GM18499 (cell line): ENCODE results near the gene RARA.

ENCODE experiments used
- ATAC-seq: cut with Tn5 transposase; IDR thresholded peaks from one replicate; pipeline ENCODE4 v1.9.1; 2021; ENCODE audit warnings: moderate number of reproducible peaks; ENCODE audit not compliant: insufficient read depth, unreplicated experiment

Gene RARA

DNA sequence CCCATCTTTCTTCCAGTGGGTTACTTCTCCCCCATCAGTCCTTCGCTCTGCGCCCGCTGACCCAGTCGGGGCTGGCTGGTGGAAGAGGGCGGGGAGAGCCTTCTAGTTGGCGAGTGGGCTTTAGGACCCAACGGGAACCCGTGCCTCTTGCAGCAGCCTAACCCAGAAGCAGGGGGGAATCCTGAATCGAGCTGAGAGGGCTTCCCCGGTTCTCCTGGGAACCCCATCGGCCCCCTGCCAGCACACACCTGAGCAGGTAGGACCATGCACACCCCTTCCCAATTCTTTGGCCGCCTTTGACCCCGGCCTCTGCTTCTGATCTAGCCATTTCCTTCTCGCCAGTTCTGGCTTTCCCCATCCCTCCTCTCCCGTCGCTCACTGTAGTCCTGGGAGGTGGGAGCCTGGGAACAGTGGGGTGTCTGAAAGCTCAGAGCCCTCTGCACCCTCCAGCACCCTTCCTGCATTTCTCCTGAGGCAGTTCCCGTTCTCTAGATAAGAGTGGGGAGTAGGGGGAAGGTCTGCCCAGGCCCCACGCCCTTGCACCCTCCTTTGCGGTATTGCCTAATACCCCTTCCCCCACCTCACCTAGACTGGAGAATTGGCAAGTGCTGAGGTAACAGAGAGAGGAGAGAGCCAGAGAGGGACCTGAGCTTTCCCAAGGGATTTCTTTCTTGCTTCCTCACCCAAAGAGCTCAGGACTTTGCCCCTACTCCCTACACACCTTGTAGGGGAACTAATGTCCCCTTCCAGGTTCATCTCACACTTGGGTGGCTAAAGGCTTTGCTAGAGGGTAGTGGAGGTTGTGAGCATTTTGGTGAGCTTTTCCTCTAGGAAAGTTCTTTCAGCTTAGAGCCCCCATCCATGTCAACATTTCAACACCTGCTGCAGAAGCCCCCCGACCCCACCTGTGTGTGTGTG, at the start of gene RARA:
TSS of gene RARA (plus strand) at position 150 of the 918 bp plus-strand sequence. CDS start 22,039 bp downstream, outside the sequence.
- ATAC-seq: no peak

DNA sequence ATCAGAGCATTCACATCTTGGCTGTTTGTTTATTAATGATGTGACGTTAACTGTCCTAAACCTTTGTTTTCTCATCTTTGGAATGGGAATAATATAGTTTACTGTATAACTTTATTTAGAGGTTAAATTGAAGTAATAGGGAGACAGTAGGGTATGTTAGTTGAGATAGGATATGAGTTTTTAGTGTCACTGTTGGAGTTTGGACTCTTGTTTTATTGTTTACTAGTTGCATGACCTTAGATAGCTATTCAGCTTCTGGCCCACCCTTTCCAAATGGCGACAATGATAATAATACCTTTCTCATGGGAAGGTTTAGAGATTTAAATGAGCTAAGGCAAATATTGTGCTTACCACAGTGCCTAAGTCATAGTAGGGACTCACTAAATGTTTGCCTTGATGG, 49.5 kb upstream of the RARA start:
- no peak for ATAC-seq

DNA sequence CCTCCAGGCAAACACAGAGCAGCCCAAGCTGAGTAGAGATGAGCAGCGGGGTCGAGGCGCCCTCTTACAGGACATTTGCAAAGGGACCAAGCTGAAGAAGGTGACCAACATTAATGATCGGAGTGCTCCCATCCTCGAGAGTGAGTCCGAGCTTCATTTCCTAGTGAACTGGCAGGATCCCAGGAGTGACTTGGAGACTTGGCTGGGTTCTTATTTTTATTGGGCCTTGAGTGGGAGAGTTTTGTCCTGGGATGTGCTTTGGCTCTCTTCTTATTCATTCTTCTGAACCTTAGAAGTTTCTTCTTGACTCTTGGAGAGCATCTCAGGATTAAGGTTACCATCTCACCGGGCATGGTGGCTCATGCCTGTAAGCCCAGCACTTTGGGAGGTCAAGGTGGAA, 48.5 kb upstream of the RARA start:
- no peak for ATAC-seq

DNA sequence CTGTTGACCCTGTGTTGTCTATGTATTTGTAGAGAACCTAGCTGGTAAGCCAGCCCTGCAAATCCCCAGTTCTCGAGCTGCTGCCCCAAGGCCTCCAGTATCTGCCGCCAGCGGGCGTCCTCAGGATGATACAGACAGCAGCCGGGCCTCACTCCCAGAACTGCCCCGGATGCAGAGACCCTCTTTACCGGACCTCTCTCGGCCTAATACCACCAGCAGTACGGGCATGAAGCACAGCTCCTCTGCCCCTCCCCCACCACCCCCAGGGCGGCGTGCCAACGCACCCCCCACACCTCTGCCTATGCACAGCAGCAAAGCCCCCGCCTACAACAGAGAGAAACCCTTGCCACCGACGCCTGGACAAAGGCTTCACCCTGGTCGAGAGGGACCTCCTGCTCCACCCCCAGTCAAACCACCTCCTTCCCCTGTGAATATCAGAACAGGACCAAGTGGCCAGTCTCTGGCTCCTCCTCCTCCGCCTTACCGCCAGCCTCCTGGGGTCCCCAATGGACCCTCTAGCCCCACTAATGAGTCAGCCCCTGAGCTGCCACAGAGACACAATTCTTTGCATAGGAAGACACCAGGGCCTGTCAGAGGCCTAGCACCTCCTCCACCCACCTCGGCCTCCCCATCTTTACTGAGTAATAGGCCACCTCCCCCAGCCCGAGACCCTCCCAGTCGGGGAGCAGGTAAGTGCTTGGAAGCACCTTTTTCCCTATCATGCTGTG, 44.4 kb upstream of the RARA start:
- no peak for ATAC-seq

DNA sequence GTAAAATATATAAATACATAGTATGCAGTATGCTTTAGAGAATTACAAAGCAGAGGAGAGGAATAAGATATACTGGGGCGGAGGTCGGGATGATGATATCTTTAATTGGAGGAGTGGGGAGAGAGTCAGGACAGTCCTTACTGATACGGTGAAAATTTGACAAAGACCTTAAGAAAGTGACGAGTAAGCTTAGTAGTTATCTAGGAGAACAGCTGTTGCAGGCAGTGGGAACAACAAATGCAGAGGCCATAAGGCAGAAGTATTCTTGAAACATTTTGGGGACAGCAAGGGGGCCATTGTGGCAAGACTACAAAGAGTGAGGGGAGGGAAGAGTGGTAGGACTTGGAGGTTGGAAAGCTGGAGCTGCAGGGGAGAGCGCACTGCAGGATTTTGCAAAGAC, 43.6 kb upstream of the RARA start:
- no peak for ATAC-seq

DNA sequence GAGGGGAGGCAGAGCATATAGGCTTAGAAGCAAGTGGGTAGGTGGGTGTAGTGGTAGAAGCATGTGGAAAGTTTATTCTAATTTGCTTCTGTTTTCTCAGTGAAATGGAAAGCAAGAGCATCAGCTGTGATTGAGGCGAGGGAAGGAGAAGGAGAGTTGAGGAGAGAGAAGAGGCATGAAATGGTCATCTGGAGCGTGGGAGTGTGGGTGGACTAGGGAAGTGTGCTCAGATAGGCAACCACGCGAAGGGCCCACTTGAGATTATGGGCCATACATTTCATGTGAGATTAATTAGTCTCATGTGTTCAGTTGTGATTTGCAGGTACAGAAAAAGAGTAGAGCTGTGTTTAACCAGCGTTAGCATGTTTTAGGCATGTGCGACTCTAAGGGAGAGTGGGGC, 42.1 kb upstream of the RARA start:
- no peak for ATAC-seq

DNA sequence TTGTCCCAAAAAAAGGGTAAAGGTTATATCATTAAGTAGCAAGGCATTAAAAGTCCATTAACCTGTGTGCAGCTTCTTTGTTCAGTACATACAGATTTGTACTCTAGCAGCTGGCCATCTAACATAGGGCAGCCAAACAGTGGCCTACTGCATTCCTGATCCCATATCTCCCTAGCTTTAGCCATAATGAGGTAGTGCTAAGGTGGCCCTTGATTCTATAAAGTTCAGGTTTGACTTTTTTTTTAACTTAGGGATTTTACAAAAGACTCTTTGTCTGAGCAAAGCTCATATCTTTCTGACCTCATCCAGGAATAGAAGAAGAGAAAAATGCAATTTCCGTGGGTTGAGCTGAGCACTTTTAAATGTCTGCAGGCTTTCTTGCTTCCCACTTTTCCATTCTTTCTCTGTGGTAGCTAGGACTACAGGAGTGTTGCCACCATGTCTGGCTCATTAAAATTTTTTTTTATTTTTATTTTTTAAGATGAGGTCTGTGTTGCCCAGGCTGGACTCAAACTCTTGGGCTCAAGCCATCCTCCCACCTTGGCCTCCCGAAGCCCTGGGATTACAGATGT, 40.8 kb upstream of the RARA start:
- ATAC-seq: no peak

DNA sequence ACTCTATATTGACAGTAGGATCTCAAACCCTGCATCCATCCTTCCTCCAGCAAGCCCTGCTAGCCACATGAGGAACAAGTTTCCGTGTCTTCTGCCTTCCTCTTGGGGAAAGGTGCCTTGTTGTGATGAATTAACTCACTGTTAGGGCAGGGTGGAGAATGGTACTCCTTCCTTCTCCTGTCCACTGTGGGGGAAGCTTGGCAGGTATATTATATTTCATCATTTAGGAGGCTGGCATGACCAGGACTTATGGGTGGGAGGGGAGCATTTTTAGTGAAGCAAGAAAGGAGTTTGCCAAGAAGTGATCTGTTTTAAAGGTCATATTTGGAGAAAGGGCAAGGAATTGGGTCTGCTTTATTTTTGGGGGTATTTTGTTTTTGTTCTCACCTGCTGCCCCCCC, 30.6 kb upstream of the RARA start:
- ATAC-seq: no peak

DNA sequence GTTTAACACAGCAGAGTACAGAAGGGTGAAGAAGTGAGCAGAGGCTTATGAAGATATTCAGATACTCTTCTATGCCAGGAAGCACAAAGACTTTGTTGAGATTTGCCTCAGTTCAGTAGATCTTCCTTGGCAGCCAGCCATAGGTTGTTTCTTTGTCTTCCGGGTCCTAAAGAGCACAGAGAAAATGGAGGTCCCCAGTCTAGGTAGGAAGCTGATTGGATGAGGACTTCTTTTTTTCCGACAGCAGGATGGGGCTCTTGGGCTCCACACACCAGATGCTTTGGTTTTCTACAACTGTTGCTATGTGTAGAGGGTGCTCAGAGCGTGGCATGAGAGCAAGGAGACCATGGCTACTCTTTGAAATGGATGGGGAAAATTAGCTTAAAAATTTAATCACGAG, 29.6 kb upstream of the RARA start:
- no peak for ATAC-seq

DNA sequence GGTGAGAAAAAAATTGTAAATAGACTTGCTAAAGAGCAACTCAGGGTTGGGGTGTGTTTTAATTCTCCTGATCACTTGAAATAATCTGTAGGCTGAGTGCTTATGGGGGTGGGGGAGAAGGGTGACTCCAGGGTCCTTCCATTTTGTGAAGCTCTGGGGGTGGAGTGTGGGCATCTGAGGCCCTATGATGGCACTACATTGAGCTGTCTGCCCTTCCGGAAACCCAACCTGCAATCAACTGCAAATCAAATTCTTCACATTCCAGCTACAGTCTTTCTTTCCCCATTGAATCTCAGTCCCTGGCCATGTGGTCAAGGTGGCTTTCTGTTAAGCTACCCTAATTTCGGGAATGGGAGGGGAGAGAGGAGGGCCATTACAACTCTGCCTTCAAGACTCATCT, 27.3 kb upstream of the RARA start:
- no peak for ATAC-seq

DNA sequence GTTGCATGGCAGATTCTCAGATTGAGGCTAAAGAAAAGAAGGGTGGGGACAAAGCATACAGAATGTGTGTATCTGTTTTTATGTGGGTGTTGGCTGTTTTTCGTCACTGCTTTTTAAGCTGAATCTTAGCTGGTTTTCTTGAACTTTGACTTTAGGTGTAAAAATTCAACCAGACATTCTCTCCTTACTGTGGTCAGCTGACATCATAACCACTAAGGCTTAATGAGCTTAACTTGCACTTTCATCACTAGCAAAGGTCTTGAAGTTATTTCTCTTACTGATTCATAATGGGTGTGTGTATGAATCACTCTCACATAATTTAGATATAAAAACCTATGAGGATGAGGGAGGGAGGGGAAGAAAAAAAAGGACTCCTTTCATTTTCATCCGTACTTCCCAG, 25.3 kb upstream of the RARA start:
- no peak for ATAC-seq

DNA sequence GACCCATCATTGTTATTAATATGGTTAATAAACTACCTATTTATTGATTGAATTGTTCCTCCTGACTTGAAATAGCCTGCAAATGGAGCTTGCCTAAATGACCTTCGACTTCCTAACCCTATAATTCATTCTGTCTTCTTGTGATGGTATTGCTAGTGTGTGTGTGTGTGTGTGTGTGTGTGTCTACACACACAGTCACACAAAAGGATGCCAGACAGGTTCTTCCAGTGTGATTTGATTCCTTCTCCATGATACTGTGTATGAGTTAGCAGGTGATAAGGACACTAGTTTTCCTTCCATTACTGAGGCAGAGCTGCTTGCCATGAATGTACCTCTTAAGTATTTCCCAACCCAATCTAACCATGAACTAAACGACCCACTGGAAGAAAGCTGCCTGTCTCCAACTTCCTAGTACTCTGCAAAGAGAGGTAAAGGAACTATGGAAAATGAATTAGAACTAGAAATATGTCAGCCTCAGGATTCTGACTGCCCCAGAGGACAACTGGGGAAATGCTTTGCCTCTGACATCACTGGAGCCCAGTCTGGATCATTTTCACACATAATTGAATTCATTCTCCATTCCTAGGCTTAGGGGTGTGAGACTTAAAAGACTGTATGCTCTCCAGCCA, 24.8 kb upstream of the RARA start:
- no peak for ATAC-seq

DNA sequence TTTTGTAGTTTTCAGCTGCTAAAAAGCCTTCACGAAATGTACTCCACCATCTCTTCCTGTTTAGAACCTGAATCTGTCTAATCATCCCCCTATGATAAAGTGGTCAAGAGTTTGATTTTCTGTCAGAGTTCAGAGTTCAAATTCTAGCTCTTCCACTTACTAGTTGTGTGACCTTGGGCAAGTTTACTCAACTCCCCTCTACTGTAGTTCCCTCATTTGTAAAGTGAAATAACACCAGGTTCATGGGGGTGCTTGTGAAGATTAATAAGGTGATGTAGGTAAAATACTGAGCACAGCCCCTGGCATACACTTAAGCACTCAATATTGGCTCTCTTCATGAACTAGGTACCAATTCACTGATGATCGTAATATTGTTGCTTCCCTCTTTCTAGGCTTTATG, 22.5 kb upstream of the RARA start:
- ATAC-seq: no peak

DNA sequence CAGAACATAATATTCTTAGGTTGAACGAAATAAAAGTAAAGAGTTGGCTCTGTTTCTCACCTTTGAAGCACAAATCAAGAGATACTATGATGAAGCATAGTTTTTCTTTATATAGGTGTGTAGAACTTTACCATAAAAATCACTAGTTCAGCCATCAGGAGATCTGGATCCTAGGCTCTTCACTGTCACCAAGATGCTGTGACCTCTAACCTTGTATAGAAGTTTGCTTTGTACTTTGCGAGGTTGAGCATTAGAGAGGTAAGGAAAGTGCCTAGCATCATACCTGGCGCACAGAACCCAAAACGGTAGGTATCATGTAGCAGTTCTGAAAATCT, 21.9 kb upstream of the RARA start:
- no peak for ATAC-seq

DNA sequence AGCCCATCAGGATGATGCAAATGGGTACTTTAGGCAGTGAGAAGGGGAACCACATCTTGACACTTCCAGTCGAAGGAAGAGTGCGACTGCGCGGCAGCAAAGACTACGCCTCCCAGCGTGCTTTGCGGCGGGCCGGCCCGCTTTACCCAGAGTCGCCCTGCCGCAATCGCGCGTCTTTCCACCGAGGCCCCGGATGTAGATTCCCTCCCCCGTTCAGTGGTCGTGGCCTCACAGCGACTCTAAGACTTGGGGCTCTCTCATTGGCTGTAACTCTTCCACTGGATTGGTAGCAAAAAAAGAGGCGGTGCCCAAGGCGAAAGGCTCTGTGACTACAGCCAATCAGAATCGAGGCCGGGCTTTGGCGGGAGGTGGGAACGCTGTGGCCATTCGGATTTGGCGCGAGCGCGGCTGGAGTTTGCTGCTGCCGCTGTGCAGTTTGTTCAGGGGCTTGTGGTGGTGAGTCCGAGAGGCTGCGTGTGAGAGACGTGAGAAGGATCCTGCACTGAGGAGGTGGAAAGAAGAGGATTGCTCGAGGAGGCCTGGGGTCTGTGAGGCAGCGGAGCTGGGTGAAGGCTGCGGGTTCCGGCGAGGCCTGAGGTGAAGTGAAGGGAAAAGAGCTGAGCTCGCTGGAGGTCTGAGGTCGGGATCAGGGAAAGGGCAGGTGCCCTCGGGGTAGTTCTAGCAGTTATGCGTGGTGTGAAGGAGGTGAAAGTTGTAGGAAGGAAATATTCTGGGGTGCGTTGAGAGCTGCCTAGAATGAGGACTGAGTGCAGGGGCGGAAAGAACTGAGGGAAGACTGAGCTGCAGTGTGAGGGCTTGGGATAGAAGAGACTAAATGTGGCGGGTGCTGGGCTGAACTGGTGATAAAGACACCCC, 21.2 kb upstream of the RARA start, which contains the start of gene CDC6:
TSS of gene CDC6 (plus strand) at position 386 of the 876 bp plus-strand sequence. CDS start 1,542 bp downstream, outside the sequence.
- peak; percentile 82 for ATAC-seq

DNA sequence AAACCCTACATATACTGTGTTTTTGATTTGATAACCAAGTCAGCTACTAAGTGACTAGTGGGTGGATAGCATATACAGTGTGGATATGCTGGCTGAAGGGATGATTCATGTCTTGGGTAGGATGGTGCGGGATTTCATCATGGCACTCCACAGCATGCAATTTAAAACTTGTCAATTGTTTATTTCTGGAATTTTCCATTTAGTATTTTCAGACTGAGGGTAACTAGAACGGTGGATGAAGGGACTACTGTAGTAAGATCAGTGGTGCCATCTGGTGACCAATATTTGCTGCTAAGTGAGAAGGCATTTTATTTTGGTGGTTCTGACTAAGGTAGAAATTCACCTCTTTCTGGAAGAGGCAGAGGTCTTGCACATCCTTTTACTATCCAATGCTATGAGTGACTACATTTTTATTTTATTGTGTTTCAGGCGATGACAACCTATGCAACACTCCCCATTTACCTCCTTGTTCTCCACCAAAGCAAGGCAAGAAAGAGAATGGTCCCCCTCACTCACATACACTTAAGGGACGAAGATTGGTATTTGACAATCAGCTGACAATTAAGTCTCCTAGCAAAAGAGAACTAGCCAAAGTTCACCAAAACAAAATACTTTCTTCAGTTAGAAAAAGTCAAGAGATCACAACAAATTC, 18.2 kb upstream of the RARA start:
- no peak for ATAC-seq

DNA sequence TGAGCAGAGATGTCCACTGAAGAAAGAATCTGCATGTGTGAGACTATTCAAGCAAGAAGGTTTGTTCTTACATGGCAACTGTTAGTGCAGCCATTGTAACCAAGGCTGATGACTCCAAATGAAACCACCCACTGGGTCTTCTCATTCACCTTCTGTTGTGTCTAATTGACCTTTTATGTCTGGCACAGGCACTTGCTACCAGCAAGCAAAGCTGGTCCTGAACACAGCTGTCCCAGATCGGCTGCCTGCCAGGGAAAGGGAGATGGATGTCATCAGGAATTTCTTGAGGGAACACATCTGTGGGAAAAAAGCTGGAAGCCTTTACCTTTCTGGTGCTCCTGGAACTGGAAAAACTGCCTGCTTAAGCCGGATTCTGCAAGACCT, 17.7 kb upstream of the RARA start:
- no peak for ATAC-seq

DNA sequence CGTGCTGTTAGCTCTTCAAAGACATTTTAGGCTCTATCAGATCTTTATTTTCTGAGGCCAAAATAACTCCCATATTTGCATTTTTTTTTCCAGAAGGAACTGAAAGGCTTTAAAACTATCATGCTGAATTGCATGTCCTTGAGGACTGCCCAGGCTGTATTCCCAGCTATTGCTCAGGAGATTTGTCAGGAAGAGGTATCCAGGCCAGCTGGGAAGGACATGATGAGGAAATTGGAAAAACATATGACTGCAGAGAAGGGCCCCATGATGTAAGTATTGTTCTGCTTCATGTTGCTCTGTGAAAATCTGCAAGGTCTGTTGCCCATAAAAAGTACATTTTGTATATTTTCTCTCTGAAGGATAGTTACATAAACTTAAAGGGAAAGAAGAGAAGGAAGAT, 15.6 kb upstream of the RARA start:
- ATAC-seq: no peak
